T-helper 2 cell treated with Interferon-gamma antibody and Interleukin-4, amounts not matched to agents 5 μg/mL and 100 μg/mL, for 36 hours (primary cell): Measurements from ENCODE around the gene GRK5.
"Not testable (repeated sequence)": the region's sequence is repeated elsewhere in the genome, so short reads cannot be mapped to it uniquely, and the experiment has no call there.

Experiments
- DNase-seq: peaks from one replicate; pipeline ENCODE4 v3.0.0; 2021; ENCODE audit warnings: low spot score
- H3K27ac Mint-ChIP-seq: one replicate; pipeline ENCODE4 v1.8.0; 2021; ENCODE audit warnings: mild to moderate bottlenecking, mixed read lengths
- H3K27me3 Mint-ChIP-seq: one replicate; pipeline ENCODE4 v1.8.0; 2021; ENCODE audit warnings: low read depth, mixed read lengths
- H3K36me3 Mint-ChIP-seq: one replicate; pipeline ENCODE4 v1.8.0; 2021; ENCODE audit warnings: low read depth, mixed read lengths
- H3K4me1 Mint-ChIP-seq: one replicate; pipeline ENCODE4 v1.8.0; 2021; ENCODE audit warnings: low read depth, mixed read lengths
- H3K4me3 Mint-ChIP-seq: one replicate; pipeline ENCODE4 v1.8.0; 2022; ENCODE audit warnings: mild to moderate bottlenecking, moderate library complexity, mixed read lengths
- H3K9me3 Mint-ChIP-seq: one replicate; pipeline ENCODE4 v1.8.0; 2021; ENCODE audit warnings: mixed read lengths

The GRK5 gene

DNA sequence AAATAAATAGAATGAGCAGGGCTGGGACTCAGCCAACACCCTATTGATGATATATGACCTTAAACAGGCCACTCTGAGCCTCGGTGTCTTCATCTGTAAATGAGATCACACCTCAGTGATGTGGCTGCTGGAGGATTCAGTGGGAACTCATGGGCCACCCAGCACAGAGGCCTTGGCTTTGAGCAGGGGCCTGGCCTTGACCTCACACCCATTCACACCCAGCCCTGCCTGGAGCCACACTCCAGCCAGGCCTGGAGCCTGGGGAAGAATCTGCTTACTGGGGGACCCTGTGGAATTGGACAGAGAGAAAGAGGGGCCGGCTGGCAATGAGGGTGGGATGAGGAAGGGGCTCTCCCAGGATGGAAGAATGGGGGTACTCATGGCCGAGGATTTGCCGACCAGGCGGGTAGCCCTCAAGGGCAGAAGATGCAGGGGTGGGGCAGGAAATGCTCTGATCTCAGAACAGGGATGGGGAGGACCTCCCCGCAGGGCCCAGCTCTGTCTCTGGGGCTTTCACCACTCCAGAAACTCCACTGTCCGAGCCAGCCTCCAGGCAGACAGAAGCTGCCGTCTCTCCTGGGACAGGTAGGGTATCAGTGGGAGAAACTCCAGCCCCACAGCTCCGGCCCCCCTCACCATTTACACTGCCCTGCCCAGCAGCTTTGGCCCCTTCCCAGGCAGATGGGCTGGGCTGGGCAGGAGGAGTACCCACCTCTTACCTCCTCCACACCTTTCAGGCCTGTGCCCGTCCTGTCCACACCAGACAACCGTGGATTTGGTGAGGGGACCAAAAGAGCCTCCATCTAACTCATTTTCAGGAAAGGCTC is 253.2 kb downstream of the GRK5 start:
- Mint-ChIP-seq H3K9me3 (peaks cover 13% of the 10 kb centered on the region), H3K4me1 (peaks cover 9% of the 10 kb centered on the region), H3K27ac (no peak overlapping the region), H3K4me3 (no peak overlapping the region), H3K36me3 (peaks cover 10% of the 10 kb centered on the region), H3K27me3 (peaks cover 5% of the 10 kb centered on the region)
- no peak for DNase-seq

DNA sequence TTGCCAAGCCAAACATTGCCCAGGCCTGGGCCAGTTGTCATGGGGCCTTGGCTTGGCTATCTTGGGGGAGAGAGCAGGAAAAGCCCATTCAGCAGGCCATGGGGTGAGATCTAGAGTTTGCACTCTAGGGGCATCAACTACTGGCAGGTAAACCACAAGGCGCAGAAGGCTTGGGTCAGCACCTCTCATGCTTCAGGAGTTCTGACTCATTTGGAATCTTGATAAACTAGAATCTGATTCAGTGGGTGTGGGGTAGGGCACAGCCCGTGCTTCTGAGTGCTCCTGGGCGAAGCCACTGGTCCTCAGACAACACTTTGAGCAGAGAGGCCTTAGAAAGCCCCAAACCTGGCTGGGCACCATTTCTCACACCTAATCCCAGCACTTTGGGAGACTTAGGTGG is 254.0 kb downstream of the GRK5 start:
- H3K27me3 Mint-ChIP-seq: peaks cover 5% of the 10 kb centered on the region
- H3K4me1 Mint-ChIP-seq: peaks cover 11% of the 10 kb centered on the region
- peaks cover 13% of the 10 kb centered on the region for H3K9me3 Mint-ChIP-seq
- H3K36me3 Mint-ChIP-seq: peaks cover 10% of the 10 kb centered on the region
- H3K27ac Mint-ChIP-seq: no peak overlapping the region
- DNase-seq: no peak
- no peak overlapping the region for H3K4me3 Mint-ChIP-seq

DNA sequence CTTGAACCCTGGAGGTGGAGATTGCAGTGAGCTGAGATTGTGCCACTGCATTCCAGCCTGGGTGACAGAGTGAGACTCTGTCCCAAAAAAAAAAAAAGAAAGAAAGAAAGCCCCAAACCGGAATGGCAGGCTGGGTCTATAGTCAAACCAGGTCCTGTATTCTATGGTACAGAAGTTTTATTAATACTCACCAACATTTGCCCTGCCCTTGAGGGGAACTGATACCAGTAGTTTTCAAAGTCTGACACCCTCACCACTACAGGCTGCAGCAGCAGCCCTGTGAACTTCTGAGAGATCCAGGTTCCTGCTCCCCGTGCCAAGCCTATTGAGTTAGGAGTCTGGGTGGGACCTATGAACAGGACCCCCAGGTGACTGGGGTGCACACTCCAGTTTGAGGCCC is 254.6 kb downstream of the GRK5 start:
- no peak overlapping the region for H3K4me3 Mint-ChIP-seq
- DNase-seq: no peak
- peaks cover 5% of the 10 kb centered on the region for H3K27me3 Mint-ChIP-seq
- H3K4me1 Mint-ChIP-seq: peaks cover 15% of the 10 kb centered on the region
- H3K9me3 Mint-ChIP-seq: peaks cover 13% of the 10 kb centered on the region
- no peak overlapping the region for H3K27ac Mint-ChIP-seq
- peaks cover 10% of the 10 kb centered on the region for H3K36me3 Mint-ChIP-seq

GRCh38 chr10:119462773-119463172 is 255.4 kb downstream of the GRK5 start:
- H3K4me3 Mint-ChIP-seq: no peak overlapping the region
- DNase-seq: no peak
- H3K27me3 Mint-ChIP-seq: peaks cover 5% of the 10 kb centered on the region
- H3K27ac Mint-ChIP-seq: no peak overlapping the region
- H3K4me1 Mint-ChIP-seq: peaks cover 17% of the 10 kb centered on the region
- H3K36me3 Mint-ChIP-seq: peaks cover 10% of the 10 kb centered on the region
- peaks cover 13% of the 10 kb centered on the region for H3K9me3 Mint-ChIP-seq

DNA sequence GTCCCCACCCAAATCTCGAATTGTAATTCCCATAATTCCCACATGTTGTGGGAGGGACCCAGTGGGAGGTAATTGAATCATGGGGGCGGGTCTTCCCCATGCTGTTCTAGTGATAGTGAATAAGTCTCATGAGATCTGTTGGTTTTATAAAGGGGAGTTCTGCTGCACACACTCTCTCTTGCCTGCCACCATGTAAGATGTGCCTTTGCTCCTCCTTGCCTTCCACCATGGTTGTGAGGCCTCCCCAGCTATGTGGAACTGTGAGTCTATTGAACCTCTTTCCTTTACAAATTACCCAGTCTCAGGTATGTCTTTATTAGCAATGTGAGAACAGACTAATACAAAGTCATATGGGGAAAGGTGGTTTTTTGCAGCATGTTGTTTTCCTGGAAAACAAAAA is 255.8 kb downstream of the GRK5 start:
- H3K27ac Mint-ChIP-seq, H3K4me3 Mint-ChIP-seq, H3K27me3 Mint-ChIP-seq, DNase-seq: not testable (repeated sequence)
- Mint-ChIP-seq H3K9me3 (peaks cover 13% of the 10 kb centered on the region), H3K4me1 (peaks cover 17% of the 10 kb centered on the region), H3K36me3 (peaks cover 10% of the 10 kb centered on the region)

- peaks cover 10% of the 10 kb centered on the region for H3K36me3 Mint-ChIP-seq
Observed at GRCh38 chr10:119465085-119465484, 257.7 kb downstream of the GRK5 start.

GRCh38 chr10:119466076-119466475 is 258.7 kb downstream of the GRK5 start:
- no peak for DNase-seq
- H3K4me1 Mint-ChIP-seq: peaks cover 12% of the 10 kb centered on the region
- peaks cover 10% of the 10 kb centered on the region for H3K36me3 Mint-ChIP-seq
- no peak overlapping the region for H3K4me3 Mint-ChIP-seq
- H3K27me3 Mint-ChIP-seq: peaks cover 10% of the 10 kb centered on the region
- H3K9me3 Mint-ChIP-seq: peaks cover 13% of the 10 kb centered on the region
- no peak overlapping the region for H3K27ac Mint-ChIP-seq

More at GRCh38 chr10:119465085-119465484, 257.7 kb downstream of the GRK5 start:
- no peak for DNase-seq
- Mint-ChIP-seq H3K27ac (no peak overlapping the region), H3K27me3 (peaks cover 6% of the 10 kb centered on the region), H3K4me3 (no peak overlapping the region), H3K4me1 (peaks cover 17% of the 10 kb centered on the region), H3K9me3 (peaks cover 13% of the 10 kb centered on the region)

- Mint-ChIP-seq H3K36me3 (peaks cover 10% of the 10 kb centered on the region), H3K27ac (no peak overlapping the region), H3K4me1 (peaks cover 8% of the 10 kb centered on the region), H3K9me3 (peaks cover 13% of the 10 kb centered on the region), H3K27me3 (peaks cover 10% of the 10 kb centered on the region), H3K4me3 (no peak overlapping the region)
- DNase-seq: peak; percentile 21
Observed at GRCh38 chr10:119466655-119467054, 259.3 kb downstream of the GRK5 start.

DNA sequence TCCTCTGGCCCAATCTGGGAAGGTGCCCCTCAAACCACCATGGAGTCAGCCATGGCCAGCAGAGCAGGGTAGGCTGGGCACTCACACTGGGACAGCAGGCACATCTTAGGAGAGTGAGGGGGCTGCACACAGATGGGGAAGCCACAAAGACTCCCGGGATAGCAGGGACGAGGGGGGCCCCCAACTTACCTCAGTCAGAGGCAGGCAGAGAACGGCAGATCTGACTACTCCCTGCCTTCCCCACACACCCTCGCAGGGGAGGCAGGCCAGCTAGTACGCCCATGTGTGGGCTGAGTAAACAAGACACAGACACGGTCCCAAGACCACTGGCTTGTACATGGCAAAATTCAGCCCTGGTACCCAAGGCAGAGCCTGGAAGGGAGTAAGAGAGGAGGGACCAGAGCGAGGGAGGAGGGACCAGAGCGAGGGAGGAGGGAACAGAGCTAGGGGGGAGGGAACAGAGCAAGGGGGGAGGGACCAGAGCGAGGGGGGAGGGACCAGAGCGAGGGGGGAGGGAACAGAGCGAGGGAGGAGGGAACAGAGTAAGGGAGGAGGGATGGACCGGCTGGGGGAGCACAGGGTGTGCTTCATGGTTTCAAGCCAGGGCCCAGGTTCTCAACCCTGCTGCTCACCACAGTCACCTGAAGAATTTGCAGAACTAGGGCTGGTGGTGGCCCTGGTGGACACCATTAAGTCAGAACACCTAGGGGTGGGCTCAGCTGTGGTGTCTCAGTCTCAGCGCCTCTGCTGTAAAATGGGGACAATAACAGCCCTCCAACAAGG is 261.4 kb downstream of the GRK5 start:
- Mint-ChIP-seq H3K4me1 (peaks cover 8% of the 10 kb centered on the region), H3K36me3 (no peaks in the 10 kb centered on the region), H3K4me3 (no peak overlapping the region), H3K27ac (no peak overlapping the region), H3K27me3 (peaks cover 13% of the 10 kb centered on the region), H3K9me3 (no peaks in the 10 kb centered on the region)
- DNase-seq: no peak

GRCh38 chr10:119469325-119469707 is 261.9 kb downstream of the GRK5 start:
- Mint-ChIP-seq H3K36me3 (no peaks in the 10 kb centered on the region), H3K27me3 (peaks cover 14% of the 10 kb centered on the region), H3K4me3 (no peak overlapping the region), H3K4me1 (peaks cover 8% of the 10 kb centered on the region), H3K9me3 (peaks cover 3% of the 10 kb centered on the region), H3K27ac (no peak overlapping the region)
- DNase-seq: no peak

DNA sequence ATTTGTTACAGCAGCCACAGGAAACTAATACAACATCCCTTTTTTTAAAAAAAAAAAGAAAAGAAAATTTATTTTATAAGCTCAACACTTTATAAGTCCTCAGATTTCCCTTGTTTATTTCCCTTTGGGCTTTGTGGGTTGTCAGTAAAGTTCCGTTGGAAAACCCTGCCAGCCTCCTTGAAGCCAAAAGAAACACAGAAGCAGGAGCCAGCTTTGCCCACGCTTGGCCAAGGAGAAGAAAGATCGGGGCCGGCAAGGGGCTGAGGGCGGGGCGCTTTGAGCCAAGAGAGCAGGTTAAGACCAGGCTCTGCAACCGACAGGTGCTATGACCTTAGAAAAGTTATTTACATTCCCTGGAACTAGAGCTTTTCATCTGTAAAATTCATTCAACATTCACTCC is 262.5 kb downstream of the GRK5 start:
- H3K4me3 Mint-ChIP-seq: no peak overlapping the region
- H3K9me3 Mint-ChIP-seq: peaks cover 3% of the 10 kb centered on the region
- peaks cover 8% of the 10 kb centered on the region for H3K4me1 Mint-ChIP-seq
- DNase-seq: no peak
- no peak overlapping the region for H3K27ac Mint-ChIP-seq
- no peaks in the 10 kb centered on the region for H3K36me3 Mint-ChIP-seq
- H3K27me3 Mint-ChIP-seq: peaks cover 14% of the 10 kb centered on the region

GRCh38 chr10:119470920-119471702 is 263.7 kb downstream of the GRK5 start:
- H3K27ac Mint-ChIP-seq: no peak overlapping the region
- peaks cover 3% of the 10 kb centered on the region for H3K9me3 Mint-ChIP-seq

DNA sequence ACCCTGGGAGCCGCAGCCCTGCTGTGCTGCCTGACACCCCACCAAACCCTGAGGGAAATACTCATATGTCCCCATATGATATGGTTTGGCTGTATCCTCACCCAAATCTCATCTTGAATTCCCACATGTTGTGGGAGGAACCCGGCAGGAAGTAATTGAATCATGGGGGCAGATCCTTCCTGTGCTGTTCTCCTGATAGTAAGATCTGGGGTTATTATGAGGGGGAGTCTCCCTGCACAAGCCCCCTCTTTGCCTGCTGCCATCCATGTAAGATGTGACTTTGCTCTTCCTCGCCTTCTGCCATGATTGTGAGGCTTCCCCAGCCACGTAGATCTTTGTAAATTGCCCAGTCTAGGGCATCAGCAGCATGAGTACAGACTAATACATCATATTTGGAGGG is 266.4 kb downstream of the GRK5 start:
- Mint-ChIP-seq H3K27me3 (peaks cover 20% of the 10 kb centered on the region), H3K27ac (no peak overlapping the region), H3K36me3 (no peaks in the 10 kb centered on the region), H3K4me1 (peaks cover 17% of the 10 kb centered on the region), H3K9me3 (peaks cover 3% of the 10 kb centered on the region), H3K4me3 (no peak overlapping the region)
- DNase-seq: no peak

More at GRCh38 chr10:119470920-119471702, 263.7 kb downstream of the GRK5 start:
- no peak overlapping the region for H3K4me3 Mint-ChIP-seq
- peaks cover 8% of the 10 kb centered on the region for H3K4me1 Mint-ChIP-seq
- no peak for DNase-seq
- H3K36me3 Mint-ChIP-seq: no peaks in the 10 kb centered on the region
- H3K27me3 Mint-ChIP-seq: peaks cover 13% of the 10 kb centered on the region

DNA sequence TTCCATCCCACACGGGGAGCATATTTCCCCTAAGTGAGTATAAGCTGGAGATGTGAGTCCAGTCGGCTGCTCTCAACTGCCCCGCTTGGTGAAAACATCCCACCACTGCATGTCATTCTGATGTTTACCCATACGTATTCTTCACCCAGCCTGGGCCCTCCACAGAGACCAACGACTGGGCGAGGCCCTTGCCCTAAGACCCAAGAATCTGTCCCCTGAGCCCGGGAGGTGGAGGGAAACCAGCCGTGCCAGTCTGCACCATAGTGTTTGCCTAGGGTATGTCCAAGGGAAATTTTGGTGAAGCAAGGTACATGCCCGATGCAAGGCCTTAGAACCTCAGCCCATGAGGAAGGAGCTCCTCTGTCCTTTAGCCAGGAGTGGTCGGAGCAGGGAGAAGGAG is 267.2 kb downstream of the GRK5 start:
- Mint-ChIP-seq H3K4me3 (no peak overlapping the region), H3K36me3 (no peaks in the 10 kb centered on the region), H3K27me3 (peaks cover 20% of the 10 kb centered on the region), H3K4me1 (peaks cover 26% of the 10 kb centered on the region), H3K9me3 (peaks cover 3% of the 10 kb centered on the region), H3K27ac (no peak overlapping the region)
- DNase-seq: no peak
